Cardiac muscle cell (in vitro differentiated cells and primary cell): Measurements from ENCODE around the gene ST13. TPM values are rescaled to one million over a fixed set of nuclear protein-coding genes. Genes with fewer than 3 reads are reported as not detected.
"Not testable (repeated sequence)": the region's sequence is repeated elsewhere in the genome, so short reads cannot be mapped to it uniquely, and the experiment has no call there.

Source experiments
- DNase-seq, 2 donors: peaks; one replicate each; pipeline versions ENCODE4 v3.0.0 to v3.0.0-alpha.2; 2010 to 2017; ENCODE audit warnings: low read depth in 1 of 2, low spot score in 1 of 2
- H3K27ac ChIP-seq: fragments of 200-600 bp; sonication (generic); 2 replicates; pipeline ENCODE4 v1.5.1; 2016
- H3K27me3 ChIP-seq: fragments of 200-600 bp; sonication (generic); 2 replicates; pipeline ENCODE4 v1.6.0; 2016; ENCODE audit warnings: control low read depth
- H3K36me3 ChIP-seq: fragments of 200-600 bp; sonication (generic); 2 replicates; pipeline ENCODE4 v1.5.1; 2016; ENCODE audit warnings: control low read depth
- H3K4me1 ChIP-seq: fragments of 200-600 bp; sonication (generic); 2 replicates; pipeline ENCODE4 v1.8.1; 2017; ENCODE audit warnings: low read depth, mild to moderate bottlenecking, mixed run types
- H3K4me3 ChIP-seq: fragments of 200-600 bp; sonication (generic); 2 replicates; pipeline ENCODE4 v1.5.1; 2016; ENCODE audit warnings: mild to moderate bottlenecking
- H3K9me3 ChIP-seq: fragments of 200-600 bp; sonication (generic); 2 replicates; pipeline ENCODE4 v1.5.1; 2017; ENCODE audit warnings: low read depth, mild to moderate bottlenecking, control low read depth
- CTCF ChIP-seq: IDR thresholded peaks from 2 replicates; pipeline ENCODE4 v1.5.1; 2012; ENCODE audit warnings: low read depth, mild to moderate bottlenecking, low read length
- polyA plus RNA-seq: library from polyadenylated mRNA; unstranded; fragments of >200 nt; fragmentation: Nextera tagmentation; extraction: Ambion mirVana; gene quantifications from 2 replicates; pipeline ENCODE4 v1.2.1, GENCODE V29; 2016
- total RNA-seq: library from RNA; depleted of rRNA; stranded (reverse); fragments of >200 nt; gene quantifications from 2 replicates; pipeline ENCODE4 v1.2.3, GENCODE V29; 2016

The ST13 gene
- total and polyA plus RNA-seq, 2 experiments from 2014 or later: 216 to 301 TPM

DNA sequence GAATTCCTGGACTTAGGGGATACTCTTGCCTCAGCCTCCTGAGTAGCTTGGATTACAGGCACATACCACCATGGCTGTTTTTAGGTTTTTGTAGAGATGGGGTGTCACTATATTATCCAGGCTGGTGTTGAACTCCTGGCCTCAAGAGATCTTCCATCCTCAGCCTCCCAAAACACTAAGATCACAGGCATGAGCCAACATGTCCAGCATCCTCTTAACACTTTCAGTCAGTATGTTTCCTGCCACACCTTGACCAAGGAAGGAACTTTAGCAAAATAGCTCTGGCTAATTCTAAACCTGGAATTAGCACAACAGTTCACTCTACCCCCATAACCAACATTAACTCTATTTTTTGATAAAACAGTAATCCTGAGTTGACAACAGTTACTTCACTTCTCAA is 32.7 kb upstream of the ST13 start:
- DNase-seq: no peak
- no peak for TF ChIP-seq CTCF
- H3K27ac ChIP-seq: no peak overlapping the region
- H3K36me3 ChIP-seq: peaks cover 47% of the 10 kb centered on the region
- no peak overlapping the region for H3K4me3 ChIP-seq
- H3K27me3 ChIP-seq: no peaks in the 10 kb centered on the region
- no peaks in the 10 kb centered on the region for H3K9me3 ChIP-seq
- no peaks in the 10 kb centered on the region for H3K4me1 ChIP-seq

DNA sequence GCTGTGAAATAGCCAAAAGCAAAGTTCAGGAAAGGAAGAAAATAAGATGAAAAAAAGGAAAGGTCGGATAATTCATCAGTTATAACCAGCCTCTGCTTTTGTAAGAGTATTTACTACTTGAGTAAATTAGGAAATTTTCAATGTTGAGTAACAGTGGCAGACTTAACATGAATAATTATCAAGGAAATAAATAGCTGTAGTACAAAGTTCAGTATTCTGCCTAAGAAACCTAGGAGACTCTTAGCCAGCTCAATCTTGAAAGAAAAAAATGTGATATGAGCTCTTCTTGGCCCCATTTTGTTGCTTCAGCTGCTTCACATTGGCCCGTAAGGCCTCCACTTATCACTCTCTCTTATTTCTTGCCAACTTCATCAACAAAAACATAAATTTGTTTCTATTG is 22.5 kb upstream of the ST13 start:
- Histone ChIP-seq H3K9me3 (no peaks in the 10 kb centered on the region), H3K36me3 (peaks cover 18% of the 10 kb centered on the region), H3K27ac (no peak overlapping the region), H3K27me3 (no peaks in the 10 kb centered on the region), H3K4me3 (no peak overlapping the region), H3K4me1 (no peaks in the 10 kb centered on the region)
- no peak for TF ChIP-seq CTCF
- DNase-seq: no peak

- H3K4me1 ChIP-seq: no peaks in the 10 kb centered on the region
- H3K36me3 ChIP-seq: peaks cover 14% of the 10 kb centered on the region
- H3K27ac ChIP-seq: peak overlapping the region; percentile 10
- H3K27me3 ChIP-seq: no peaks in the 10 kb centered on the region
- no peak for TF ChIP-seq CTCF
- H3K9me3 ChIP-seq: no peaks in the 10 kb centered on the region
- DNase-seq: no peak
- H3K4me3 ChIP-seq: no peak overlapping the region
Measured at GRCh38 chr22:40877488-40877887, 21.0 kb upstream of the ST13 start.

GRCh38 chr22:40876907-40877306 is 20.5 kb upstream of the ST13 start:
- Histone ChIP-seq H3K27me3 (no peaks in the 10 kb centered on the region), H3K36me3 (peaks cover 11% of the 10 kb centered on the region), H3K4me1 (no peaks in the 10 kb centered on the region), H3K9me3 (no peaks in the 10 kb centered on the region), H3K4me3 (no peak overlapping the region), H3K27ac (peak overlapping the region; percentile 10)
- TF ChIP-seq CTCF: no peak
- no peak for DNase-seq

DNA sequence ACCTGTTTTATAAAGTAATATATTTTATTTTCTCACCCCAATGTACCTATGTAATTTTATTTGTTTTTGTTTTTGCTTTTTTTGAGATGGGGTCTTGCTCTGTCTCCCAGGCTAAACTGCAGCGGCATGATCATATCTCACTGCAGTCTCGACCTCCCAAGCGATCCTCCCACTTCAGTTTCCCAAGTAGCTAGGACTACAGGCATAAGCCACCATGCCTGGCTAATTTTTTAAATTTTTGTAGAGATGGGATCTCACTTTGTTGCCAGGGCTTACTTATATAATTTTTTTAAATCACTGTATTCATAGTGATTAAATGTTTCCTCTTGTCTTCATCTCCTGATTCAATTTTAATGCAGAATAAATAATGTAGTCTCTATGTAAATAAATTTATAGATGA is 18.7 kb upstream of the ST13 start:
- H3K9me3 ChIP-seq: no peaks in the 10 kb centered on the region
- no peak overlapping the region for H3K4me3 ChIP-seq
- TF ChIP-seq CTCF: no peak
- no peaks in the 10 kb centered on the region for H3K27me3 ChIP-seq
- no peak overlapping the region for H3K27ac ChIP-seq
- DNase-seq: no peak
- H3K36me3 ChIP-seq: peaks cover 13% of the 10 kb centered on the region
- no peaks in the 10 kb centered on the region for H3K4me1 ChIP-seq

- H3K36me3 ChIP-seq: peaks cover 21% of the 10 kb centered on the region
- no peaks in the 10 kb centered on the region for H3K4me1 ChIP-seq
- H3K27me3 ChIP-seq: no peaks in the 10 kb centered on the region
- DNase-seq: no peak
- H3K4me3 ChIP-seq: no peak overlapping the region
- no peak for TF ChIP-seq CTCF
- no peak overlapping the region for H3K27ac ChIP-seq
- no peaks in the 10 kb centered on the region for H3K9me3 ChIP-seq
Measured at GRCh38 chr22:40874016-40874415, 17.6 kb upstream of the ST13 start.

DNA sequence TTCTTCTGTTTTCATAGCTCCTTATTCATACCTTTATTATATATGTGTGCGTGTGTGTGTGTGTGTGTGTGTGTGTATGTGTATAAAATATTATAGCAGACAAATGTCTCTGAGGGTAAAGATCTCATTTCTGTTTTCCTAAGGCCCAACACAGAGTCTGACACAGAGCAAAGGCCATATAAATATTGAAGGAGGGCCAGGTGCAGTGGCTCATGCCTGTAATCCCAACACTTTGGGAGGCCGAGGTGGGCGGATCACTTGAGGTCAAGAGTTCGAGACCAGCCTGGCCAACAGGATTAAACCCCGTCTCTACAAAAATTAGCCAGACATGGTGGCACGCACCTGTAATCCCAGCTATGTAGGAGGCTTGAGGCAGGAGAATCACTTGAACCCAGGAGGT is 11.9 kb upstream of the ST13 start:
- not testable (repeated sequence) for H3K4me3 ChIP-seq, H3K27ac ChIP-seq, H3K9me3 ChIP-seq, H3K4me1 ChIP-seq, H3K27me3 ChIP-seq, DNase-seq
- H3K36me3 ChIP-seq: peaks cover 14% of the 10 kb centered on the region
